A549 (cell line): ENCODE measurements around the gene HMX1.

Experiments used
- CEBPB ChIP-seq, 2 experiments: fragments of >200 bp in 1 of 2; sonication (Bioruptor Twin) in 1 of 2; formaldehyde crosslinking in 1 of 2; IDR thresholded peaks; 2 replicates each; pipeline ENCODE4 v1.6.1; 2012 to 2016
- MYC ChIP-seq: IDR thresholded peaks from 2 replicates; pipeline ENCODE4 v1.6.1; 2012; ENCODE audit warnings: mild to moderate bottlenecking, inconsistent platforms, low read length, improper control_type of control experiment, borderline replicate concordance
- REST ChIP-seq: fragments of 200-600 bp; sonication (generic); IDR thresholded peaks from 2 replicates; pipeline ENCODE4 v1.6.1; 2016; ENCODE audit warnings: antibody characterized with exemption, mild to moderate bottlenecking, moderate library complexity
- RFX5 ChIP-seq: fragments of 450-650 bp; IDR thresholded peaks from 2 replicates; pipeline ENCODE4 v1.7.1; 2014; ENCODE audit warnings: antibody characterized with exemption, mild to moderate bottlenecking, moderate library complexity
- TF ChIP-seq, protein P1 (sequence below): fragments of >200 bp; sonication (Bioruptor Twin); formaldehyde crosslinking; IDR thresholded peaks from 3 replicates; pipeline ENCODE4 v1.5.1; 2016

GRCh38 chr4:8920289-8920965, 48.8 kb upstream of the HMX1 start:
- TF ChIP-seq REST (no peak), RFX5 (no peak), CEBPB (IDR thresholded peaks at IDR 0.05) (no peak), MYC (no peak)
- TF ChIP-seq, protein P1, sequence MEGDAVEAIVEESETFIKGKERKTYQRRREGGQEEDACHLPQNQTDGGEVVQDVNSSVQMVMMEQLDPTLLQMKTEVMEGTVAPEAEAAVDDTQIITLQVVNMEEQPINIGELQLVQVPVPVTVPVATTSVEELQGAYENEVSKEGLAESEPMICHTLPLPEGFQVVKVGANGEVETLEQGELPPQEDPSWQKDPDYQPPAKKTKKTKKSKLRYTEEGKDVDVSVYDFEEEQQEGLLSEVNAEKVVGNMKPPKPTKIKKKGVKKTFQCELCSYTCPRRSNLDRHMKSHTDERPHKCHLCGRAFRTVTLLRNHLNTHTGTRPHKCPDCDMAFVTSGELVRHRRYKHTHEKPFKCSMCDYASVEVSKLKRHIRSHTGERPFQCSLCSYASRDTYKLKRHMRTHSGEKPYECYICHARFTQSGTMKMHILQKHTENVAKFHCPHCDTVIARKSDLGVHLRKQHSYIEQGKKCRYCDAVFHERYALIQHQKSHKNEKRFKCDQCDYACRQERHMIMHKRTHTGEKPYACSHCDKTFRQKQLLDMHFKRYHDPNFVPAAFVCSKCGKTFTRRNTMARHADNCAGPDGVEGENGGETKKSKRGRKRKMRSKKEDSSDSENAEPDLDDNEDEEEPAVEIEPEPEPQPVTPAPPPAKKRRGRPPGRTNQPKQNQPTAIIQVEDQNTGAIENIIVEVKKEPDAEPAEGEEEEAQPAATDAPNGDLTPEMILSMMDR: no peak
